ENCODE measurements around the gene FAM120A.
"Not testable (repeated sequence)": the region's sequence is repeated elsewhere in the genome, so short reads cannot be mapped to it uniquely, and the experiment has no call there.

FAM120A gene

GRCh38 chr9:93509084-93509483, 57.6 kb downstream of the FAM120A start:
- DNase-seq (ENCODE audit: low spot score) = no peak

GRCh38 chr9:93510041-93510440, 58.6 kb downstream of the FAM120A start:
- no peak for DNase-seq (ENCODE audit: low spot score)

GRCh38 chr9:93511228-93511627, 59.7 kb downstream of the FAM120A start:
- not testable (repeated sequence) for DNase-seq (ENCODE audit: low spot score)

- DNase-seq (ENCODE audit: low spot score) = not testable (repeated sequence)
These were observed 60.8 kb downstream of the FAM120A start for GRCh38 chr9:93512170-93512812.

- no peak for DNase-seq (ENCODE audit: low spot score)
These were observed 62.1 kb downstream of the FAM120A start for GRCh38 chr9:93513606-93514005.

- no peak for DNase-seq (ENCODE audit: low spot score)
These were observed 65.8 kb downstream of the FAM120A start for GRCh38 chr9:93517331-93517730.

- DNase-seq (ENCODE audit: low spot score) = no peak
These were observed 69.0 kb downstream of the FAM120A start for GRCh38 chr9:93520523-93520922.

GRCh38 chr9:93522736-93523135, 71.3 kb downstream of the FAM120A start:
- no peak for DNase-seq (ENCODE audit: low spot score)

- DNase-seq (ENCODE audit: low spot score) = no peak
These were observed 72.1 kb downstream of the FAM120A start for GRCh38 chr9:93523518-93524144.

- no peak for DNase-seq (ENCODE audit: low spot score)
These were observed 74.0 kb downstream of the FAM120A start for GRCh38 chr9:93525476-93525875.

- no peak for DNase-seq (ENCODE audit: low spot score)
These were observed 79.9 kb downstream of the FAM120A start for GRCh38 chr9:93531374-93531773.

GRCh38 chr9:93532141-93532540, 80.7 kb downstream of the FAM120A start:
- DNase-seq (ENCODE audit: low spot score) = no peak

GRCh38 chr9:93533863-93534262, 82.4 kb downstream of the FAM120A start:
- DNase-seq (ENCODE audit: low spot score) = no peak

- DNase-seq (ENCODE audit: low spot score) = no peak
These were observed 84.7 kb downstream of the FAM120A start for GRCh38 chr9:93536167-93536566.

- no peak for DNase-seq (ENCODE audit: low spot score)
These were observed 85.4 kb downstream of the FAM120A start for GRCh38 chr9:93536874-93537273.

- no peak for DNase-seq (ENCODE audit: low spot score)
These were observed 88.8 kb downstream of the FAM120A start for GRCh38 chr9:93540305-93540704.

- no peak for DNase-seq (ENCODE audit: low spot score)
These were observed 89.5 kb downstream of the FAM120A start for GRCh38 chr9:93541005-93541404.

GRCh38 chr9:93541581-93542349, 90.3 kb downstream of the FAM120A start:
- no peak for DNase-seq (ENCODE audit: low spot score)

- DNase-seq (ENCODE audit: low spot score) = no peak
These were observed 91.6 kb downstream of the FAM120A start for GRCh38 chr9:93543117-93543516.

- DNase-seq (ENCODE audit: low spot score) = no peak
These were observed 94.9 kb downstream of the FAM120A start for GRCh38 chr9:93546356-93546755.

- no peak for DNase-seq (ENCODE audit: low spot score)
These were observed 98.1 kb downstream of the FAM120A start for GRCh38 chr9:93549611-93550010.

- no peak for DNase-seq (ENCODE audit: low spot score)
These were observed 101.4 kb downstream of the FAM120A start for GRCh38 chr9:93552923-93553322.

- DNase-seq (ENCODE audit: low spot score) = no peak
These were observed 103.9 kb downstream of the FAM120A start for GRCh38 chr9:93555370-93555769.
